Measurements from ENCODE around the gene USP4.
"Not testable (repeated sequence)": the region's sequence is repeated elsewhere in the genome, so short reads cannot be mapped to it uniquely, and the experiment has no call there.

The USP4 gene

DNA sequence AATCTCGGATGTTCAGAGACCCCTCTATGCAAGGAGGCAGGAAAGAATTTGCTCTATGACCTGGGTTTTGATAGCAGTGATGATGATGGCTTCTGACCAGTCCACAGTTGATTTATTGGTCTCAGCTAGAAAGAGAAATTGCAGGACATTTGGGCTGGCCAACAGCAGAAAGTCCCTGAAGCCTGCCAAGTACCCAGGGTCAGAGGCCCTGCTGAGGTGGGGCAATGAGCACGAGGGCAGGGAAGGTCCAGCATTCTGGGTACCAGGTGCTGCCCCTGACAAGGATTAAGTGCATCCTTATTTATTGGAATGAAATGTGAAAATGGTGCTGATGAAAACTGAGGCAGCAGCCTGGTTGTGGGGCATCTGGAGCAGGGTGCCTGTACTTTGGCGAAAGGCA is 82.7 kb downstream of the USP4 start:
- Mint-ChIP-seq H3K27me3 (no peaks in the 10 kb centered on the region), H3K27ac (no peak overlapping the region), H3K36me3 (no peaks in the 10 kb centered on the region), H3K4me1 (no peaks in the 10 kb centered on the region), H3K4me3 (no peak overlapping the region), H3K9me3 (no peaks in the 10 kb centered on the region)
- ATAC-seq, result no peak

DNA sequence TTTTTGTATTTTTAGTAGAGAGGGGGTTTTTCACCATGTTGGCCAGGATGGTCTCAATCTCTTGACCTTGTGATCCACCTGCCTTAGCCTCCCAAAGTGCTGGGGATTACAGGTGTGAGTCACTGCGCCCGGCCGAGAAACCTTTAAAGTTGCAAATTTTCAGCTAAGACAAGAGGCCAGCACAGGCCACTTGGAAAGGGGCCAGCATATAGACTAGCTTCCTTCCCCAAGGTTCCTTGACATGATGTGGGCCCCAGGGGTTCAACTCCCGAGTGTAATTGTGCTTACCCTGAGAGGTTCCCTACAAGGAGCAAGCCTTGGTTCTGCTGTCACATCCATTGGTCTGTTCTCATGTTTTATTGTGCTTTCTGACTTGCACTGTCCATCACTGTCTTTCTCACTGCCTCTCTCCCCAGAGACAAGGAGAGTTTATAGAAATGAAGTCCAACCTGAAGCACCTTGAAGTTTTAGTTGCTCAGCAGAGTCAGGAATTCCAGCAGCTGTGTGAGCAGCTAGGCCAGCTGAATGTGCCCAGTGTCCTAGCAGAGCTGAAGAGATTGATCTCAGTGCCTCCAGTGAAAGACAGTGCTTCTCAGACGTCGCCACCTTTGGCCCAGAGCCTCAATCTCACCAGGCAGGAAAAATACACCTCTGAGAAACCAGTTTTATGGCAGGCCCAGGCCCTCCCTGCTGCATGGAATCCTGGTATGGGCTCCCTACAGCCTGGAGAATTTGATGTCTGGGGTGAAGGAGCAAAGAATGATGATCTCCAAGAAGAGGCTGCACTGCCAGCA is 83.9 kb downstream of the USP4 start:
- H3K9me3 Mint-ChIP-seq, result no peaks in the 10 kb centered on the region
- H3K27me3 Mint-ChIP-seq, result no peaks in the 10 kb centered on the region
- no peak overlapping the region for H3K4me3 Mint-ChIP-seq
- H3K36me3 Mint-ChIP-seq, result no peaks in the 10 kb centered on the region
- no peak for ATAC-seq
- no peak overlapping the region for H3K27ac Mint-ChIP-seq
- H3K4me1 Mint-ChIP-seq, result no peaks in the 10 kb centered on the region

DNA sequence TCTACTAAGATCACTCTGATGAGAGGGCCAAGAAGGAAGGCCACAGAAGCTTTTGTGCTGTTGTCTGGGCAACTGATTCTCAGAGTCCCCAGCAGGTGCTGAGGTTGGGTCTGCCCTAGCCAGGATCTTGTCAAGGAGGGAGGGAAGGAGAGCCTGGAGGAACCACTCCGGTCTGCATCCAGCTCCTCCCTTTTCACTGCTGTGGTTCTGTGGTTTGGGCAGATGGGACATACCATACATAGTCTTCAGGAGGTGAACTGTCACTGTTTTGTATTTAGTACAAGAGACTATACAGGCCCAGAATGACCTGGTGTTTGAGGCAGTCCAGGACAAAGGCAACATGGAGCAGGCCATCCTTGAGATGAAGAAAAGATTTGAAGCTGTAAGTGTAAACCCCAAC is 84.7 kb downstream of the USP4 start:
- Mint-ChIP-seq H3K4me1 (no peaks in the 10 kb centered on the region), H3K9me3 (no peaks in the 10 kb centered on the region), H3K36me3 (no peaks in the 10 kb centered on the region), H3K27me3 (no peaks in the 10 kb centered on the region), H3K27ac (no peak overlapping the region), H3K4me3 (no peak overlapping the region)
- no peak for ATAC-seq

DNA sequence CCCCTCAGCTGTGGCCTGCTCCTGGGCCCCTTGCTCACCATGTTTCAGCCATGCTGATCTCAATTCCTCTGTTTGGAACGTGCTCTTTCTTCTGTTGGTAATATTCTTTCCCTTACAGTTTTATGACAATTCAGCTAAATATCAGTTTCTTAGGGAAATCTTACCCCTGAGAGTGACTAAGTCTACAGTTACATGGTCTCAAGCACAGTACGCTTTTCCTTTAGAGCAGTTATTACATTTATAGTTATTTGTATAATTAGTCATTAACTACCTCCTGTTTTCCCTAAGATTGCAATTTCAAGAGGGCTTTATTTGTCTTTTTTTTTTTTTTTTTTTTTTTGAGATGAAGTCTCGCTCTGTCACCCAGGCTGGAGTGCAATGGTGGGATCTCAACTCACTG is 86.3 kb downstream of the USP4 start:
- no peak for ATAC-seq
- H3K4me1 Mint-ChIP-seq, result peaks cover 3% of the 10 kb centered on the region
- no peaks in the 10 kb centered on the region for H3K9me3 Mint-ChIP-seq

DNA sequence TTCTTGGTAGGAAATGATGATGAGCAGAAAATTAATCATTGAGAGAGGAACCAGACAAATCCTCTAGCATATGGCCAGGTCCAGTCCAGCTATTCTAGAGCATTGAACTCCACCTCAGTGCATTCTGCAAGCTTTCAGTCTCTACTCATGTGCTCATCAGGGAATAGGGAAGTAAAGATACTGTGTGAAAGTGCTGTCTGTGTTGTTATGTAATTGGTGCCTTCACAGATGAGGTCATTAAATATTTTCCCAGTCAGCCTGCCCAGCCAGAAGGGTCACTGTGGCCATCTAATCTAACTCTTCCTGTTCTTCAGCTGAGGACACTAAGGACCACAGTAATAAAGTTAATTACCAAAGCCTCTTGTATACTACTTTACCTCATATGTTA is 91.0 kb downstream of the USP4 start:
- H3K27me3 Mint-ChIP-seq, result no peaks in the 10 kb centered on the region

More for the DNA sequence above, 86.3 kb downstream of the USP4 start:
- H3K36me3 Mint-ChIP-seq, result no peaks in the 10 kb centered on the region
- no peaks in the 10 kb centered on the region for H3K27me3 Mint-ChIP-seq
- no peak overlapping the region for H3K27ac Mint-ChIP-seq
- H3K4me3 Mint-ChIP-seq, result no peak overlapping the region

DNA sequence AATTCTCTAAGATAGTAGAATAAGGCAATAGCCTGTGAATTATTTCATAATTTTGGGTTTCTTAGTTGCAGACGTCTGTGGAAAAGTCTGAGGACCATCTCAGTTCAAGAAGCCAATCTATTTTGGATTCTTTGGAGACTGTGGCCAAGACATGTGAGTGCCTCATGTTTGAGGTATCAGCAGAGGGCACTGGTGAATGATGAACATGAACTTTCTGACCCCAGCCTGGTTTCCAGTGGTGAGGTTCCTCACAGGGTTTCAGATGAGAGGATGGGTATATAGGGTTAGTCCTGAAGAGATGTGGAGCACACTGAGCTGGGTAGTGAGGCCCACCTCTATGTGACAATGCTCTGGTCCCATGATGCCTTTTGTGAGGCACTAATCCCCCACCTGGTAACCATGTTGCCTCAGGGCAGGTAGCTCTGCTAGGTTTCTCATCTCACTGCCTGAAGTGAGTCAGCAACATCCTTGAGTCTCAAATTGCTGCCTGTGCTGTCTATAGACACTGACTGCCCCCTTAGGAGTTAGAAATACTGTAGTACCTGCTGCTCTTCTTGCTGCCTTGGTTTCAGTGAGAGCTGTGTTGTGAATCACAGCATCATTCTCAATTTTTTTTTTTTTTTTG is 95.2 kb downstream of the USP4 start:
- ATAC-seq, result no peak
- no peaks in the 10 kb centered on the region for H3K9me3 Mint-ChIP-seq
- H3K4me1 Mint-ChIP-seq, result peaks cover 4% of the 10 kb centered on the region
- H3K36me3 Mint-ChIP-seq, result no peaks in the 10 kb centered on the region
- H3K27ac Mint-ChIP-seq, result no peak overlapping the region
- H3K27me3 Mint-ChIP-seq, result no peaks in the 10 kb centered on the region
- H3K4me3 Mint-ChIP-seq, result no peak overlapping the region

More for the DNA sequence above, 91.0 kb downstream of the USP4 start:
- Mint-ChIP-seq H3K9me3 (no peaks in the 10 kb centered on the region), H3K27ac (no peak overlapping the region), H3K4me3 (no peak overlapping the region), H3K36me3 (no peaks in the 10 kb centered on the region), H3K4me1 (peaks cover 4% of the 10 kb centered on the region)
- peak; percentile 53 for ATAC-seq

DNA sequence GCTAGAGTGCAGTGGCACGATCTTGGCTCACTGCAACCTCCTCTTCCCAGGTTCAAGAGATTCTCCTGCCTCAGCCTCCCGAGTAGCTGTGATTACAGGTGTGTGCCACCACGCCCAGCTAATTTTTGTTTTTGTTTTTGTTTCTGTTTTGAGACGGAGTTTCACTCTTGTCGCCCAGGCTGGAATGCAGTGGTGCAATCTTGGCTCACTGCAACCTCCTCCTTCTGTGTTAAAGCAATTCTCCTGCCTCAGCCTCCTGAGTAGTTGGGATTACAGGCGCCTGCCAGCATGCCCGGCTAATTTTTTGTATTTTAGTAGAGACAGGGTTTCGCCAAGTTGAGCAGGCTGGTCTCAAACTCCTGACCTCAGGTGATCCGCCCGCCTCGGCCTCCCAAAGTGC is 99.8 kb downstream of the USP4 start:
- ATAC-seq, H3K9me3 Mint-ChIP-seq, H3K27ac Mint-ChIP-seq, H3K4me3 Mint-ChIP-seq, H3K36me3 Mint-ChIP-seq, H3K4me1 Mint-ChIP-seq, H3K27me3 Mint-ChIP-seq: not testable (repeated sequence)

DNA sequence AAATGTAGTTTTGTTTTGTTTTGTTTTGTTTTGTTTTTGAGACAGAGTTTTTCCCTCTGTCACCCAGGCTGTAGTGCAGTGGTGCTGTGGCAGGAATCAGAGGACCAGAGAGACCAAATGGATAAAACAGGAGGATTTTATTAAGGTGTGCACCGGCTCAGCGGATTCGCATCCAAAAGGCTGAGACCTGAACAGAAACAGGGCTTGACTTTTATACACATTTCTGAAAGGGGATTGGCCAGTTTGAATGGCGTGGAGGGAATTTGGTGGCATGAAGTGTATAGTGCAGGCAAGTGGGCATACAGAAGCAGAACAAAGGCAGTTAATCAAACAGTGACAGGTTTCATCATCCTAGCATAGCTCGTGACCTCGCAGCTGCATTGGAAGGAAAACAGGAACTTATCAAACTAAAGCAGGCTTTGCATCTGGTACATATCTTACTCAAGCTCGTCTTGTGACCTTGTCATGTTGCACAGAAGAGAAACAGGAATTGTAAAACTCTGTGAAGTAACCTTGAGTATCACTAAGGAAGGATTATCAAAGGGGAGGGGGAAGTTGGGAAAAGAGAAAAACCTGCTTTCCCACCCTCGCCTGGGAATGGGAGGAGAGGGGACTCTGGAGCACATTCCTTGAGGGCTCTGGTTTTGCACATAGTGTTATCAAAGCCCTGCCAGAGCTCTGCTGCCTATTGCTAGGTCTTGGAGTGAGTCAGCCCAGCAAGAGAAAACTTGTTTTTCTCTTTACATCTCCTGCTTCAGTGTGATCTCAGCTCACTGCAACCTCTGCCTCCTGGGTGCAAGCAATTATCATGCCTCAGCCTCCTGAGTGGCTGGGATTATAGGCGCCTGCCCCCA is 101.4 kb downstream of the USP4 start:
- Mint-ChIP-seq H3K4me1 (peaks cover 10% of the 10 kb centered on the region), H3K27ac (peak overlapping the region; percentile 67), H3K9me3 (peaks cover 6% of the 10 kb centered on the region), H3K4me3 (no peak overlapping the region), H3K36me3 (no peaks in the 10 kb centered on the region), H3K27me3 (no peaks in the 10 kb centered on the region)
- peak; percentile 90 for ATAC-seq

DNA sequence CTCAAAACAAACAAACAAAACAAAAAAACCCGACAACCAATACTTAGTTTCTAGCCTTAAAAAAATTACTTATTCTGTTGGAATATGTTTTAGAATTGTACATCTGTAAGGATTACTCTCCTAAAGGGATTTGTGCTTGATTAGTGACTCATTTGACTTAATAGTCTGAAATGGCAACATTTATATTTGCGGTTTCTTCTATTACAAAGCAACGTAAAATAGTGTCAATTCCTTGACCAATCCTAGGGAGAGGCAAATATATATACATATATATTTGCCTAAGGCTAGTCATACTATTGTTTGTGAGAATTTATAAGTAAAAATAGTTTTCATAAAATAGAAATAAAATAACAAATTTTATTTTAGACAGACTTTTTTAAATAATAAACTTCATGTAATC is 102.5 kb downstream of the USP4 start:
- Mint-ChIP-seq H3K36me3 (no peaks in the 10 kb centered on the region), H3K9me3 (peaks cover 12% of the 10 kb centered on the region), H3K4me1 (peaks cover 10% of the 10 kb centered on the region), H3K27me3 (no peaks in the 10 kb centered on the region), H3K4me3 (no peak overlapping the region), H3K27ac (no peak overlapping the region)
- ATAC-seq, result no peak

DNA sequence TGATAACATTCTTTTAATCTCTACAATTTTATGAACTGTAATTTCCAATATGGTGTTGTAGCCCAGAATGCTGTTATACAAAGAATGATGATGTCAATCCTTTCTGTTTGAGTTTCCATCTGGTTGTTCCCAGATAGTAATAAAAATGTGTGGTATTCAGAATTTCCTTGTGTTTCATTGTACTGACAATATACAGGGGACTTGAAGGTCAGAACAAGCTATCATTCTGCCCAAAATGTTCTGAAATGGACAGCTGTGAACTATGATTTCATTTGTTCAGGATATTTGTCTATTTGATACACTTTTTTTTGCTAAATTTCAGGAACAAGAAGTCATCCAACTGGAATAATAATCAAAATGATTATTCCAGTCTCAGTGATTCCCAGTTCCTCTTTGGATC is 103.6 kb downstream of the USP4 start:
- ATAC-seq, result no peak
- no peaks in the 10 kb centered on the region for H3K27me3 Mint-ChIP-seq

DNA sequence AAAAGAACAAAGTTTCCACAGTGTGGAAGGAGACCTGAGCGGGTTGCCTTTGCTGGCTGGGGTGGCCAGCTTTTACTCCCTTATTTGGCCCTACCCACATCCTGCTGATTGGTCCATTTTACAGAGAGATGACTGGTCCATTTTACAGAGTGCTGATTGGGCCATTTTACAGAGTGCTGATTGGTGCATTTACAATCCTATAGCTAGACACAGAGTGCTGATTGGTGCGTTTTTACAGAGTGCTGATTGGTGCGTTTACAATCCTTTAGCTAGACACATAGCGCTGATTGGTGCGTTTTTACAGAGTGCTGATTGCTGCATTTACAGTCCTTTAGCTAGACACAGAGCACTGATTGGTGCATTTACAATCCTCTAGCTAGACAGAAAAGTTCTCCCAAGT is 111.0 kb downstream of the USP4 start:
- H3K36me3 Mint-ChIP-seq, H3K27me3 Mint-ChIP-seq, H3K27ac Mint-ChIP-seq, ATAC-seq, H3K4me1 Mint-ChIP-seq, H3K4me3 Mint-ChIP-seq: not testable (repeated sequence)
- peaks cover 28% of the 10 kb centered on the region for H3K9me3 Mint-ChIP-seq

More for the DNA sequence above, 103.6 kb downstream of the USP4 start:
- Mint-ChIP-seq H3K9me3 (peaks cover 17% of the 10 kb centered on the region), H3K4me3 (no peak overlapping the region), H3K4me1 (peaks cover 10% of the 10 kb centered on the region), H3K36me3 (no peaks in the 10 kb centered on the region), H3K27ac (no peak overlapping the region)

All from stimulated activated memory B cell treated with anti-CD40 and anti-IgM and Interleukin-4, amounts not matched to agents 10 μg/mL and 1 μg/mL and 100 μg/mL, for 72 hours (primary cell).